SK-N-SH treated with all-trans-retinoic acid at 6 μM for 48 hours (cell line): ENCODE data around the gene CFAP58.

Source experiments
- ARNTL ChIP-seq: fragments of 450-650 bp; formaldehyde crosslinking; IDR thresholded peaks from 2 replicates; pipeline ENCODE4 v1.5.0; 2020; ENCODE audit warnings: low read depth, mild to moderate bottlenecking, moderate library complexity, borderline replicate concordance
- GLIS3 ChIP-seq: fragments of 250-450 bp; sonication (Bioruptor Pico); IDR thresholded peaks from 2 replicates; pipeline ENCODE4 v1.5.0; 2020; ENCODE audit warnings: mild to moderate bottlenecking, moderate library complexity
- ZC3H10 ChIP-seq: fragments of 250-450 bp; sonication (Bioruptor Pico); IDR thresholded peaks from 2 replicates; pipeline ENCODE4 v1.5.1; 2021; ENCODE audit warnings: mild to moderate bottlenecking, moderate library complexity
- ZFP3 ChIP-seq: fragments of 250-450 bp; sonication (Bioruptor Pico); IDR thresholded peaks from 2 replicates; pipeline ENCODE4 v1.5.0; 2020; ENCODE audit warnings: mild to moderate bottlenecking, moderate library complexity
- ZFP30 ChIP-seq: fragments of 450-650 bp; formaldehyde crosslinking; IDR thresholded peaks from 2 replicates; pipeline ENCODE4 v1.5.0; 2022; ENCODE audit warnings: mild to moderate bottlenecking, moderate library complexity
- ZNF70 ChIP-seq: fragments of 450-650 bp; formaldehyde crosslinking; IDR thresholded peaks from 2 replicates; pipeline ENCODE4 v1.5.0; 2020; ENCODE audit warnings: mild to moderate bottlenecking, moderate library complexity
- ZNF8 ChIP-seq: fragments of 450-650 bp; formaldehyde crosslinking; IDR thresholded peaks from 2 replicates; pipeline ENCODE4 v1.5.0; 2020; ENCODE audit warnings: mild to moderate bottlenecking, moderate library complexity
- TF ChIP-seq, protein P1 (sequence below): fragments of 250-450 bp; sonication (Bioruptor Pico); IDR thresholded peaks from 2 replicates; pipeline ENCODE4 v1.5.1; 2020; ENCODE audit warnings: low read depth, mild to moderate bottlenecking, moderate library complexity
- TF ChIP-seq, protein P2 (sequence below): fragments of 250-450 bp; sonication (Bioruptor Pico); IDR thresholded peaks from 2 replicates; pipeline ENCODE4 v1.8.0; 2020; ENCODE audit warnings: mild to moderate bottlenecking, moderate library complexity, borderline replicate concordance

DNA sequence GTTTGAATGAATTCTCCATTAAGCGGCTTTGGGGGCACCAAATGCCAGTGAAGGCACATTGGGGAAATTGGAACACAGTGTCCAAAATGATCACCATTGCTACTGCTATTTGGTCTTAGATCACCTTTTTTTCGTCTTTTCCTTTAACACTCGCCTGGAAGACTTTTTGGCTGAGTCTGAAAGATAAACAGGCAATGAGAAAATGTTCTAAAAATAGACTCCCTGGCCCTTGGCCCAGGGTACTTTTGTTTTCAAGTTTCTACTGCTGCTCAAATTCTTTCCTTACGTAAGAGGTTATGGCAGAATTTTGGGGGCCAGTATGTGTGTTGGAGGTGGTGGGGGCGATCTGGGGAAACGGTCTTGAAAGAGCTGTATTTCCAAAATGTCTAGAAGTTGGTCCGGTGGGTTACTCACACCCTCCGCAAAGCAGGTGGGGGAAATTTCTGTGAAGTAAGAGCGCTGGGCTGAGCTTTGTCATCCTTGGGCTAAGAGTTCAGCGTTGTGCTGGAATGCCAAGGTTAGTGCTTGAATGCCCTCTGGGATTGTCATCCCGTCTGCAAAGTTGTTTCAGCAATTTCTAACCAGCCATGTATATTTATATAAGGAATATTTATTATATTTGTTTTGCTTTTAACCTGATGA lies 14.0 kb upstream of the CFAP58 start:
- TF ChIP-seq ARNTL (no peak), ZNF8 (CRISPR knock-in tag) (no peak), ZFP30 (CRISPR knock-in tag) (no peak), ZNF70 (no peak), ZC3H10 (no peak), ZFP3 (CRISPR knock-in tag) (no peak), GLIS3 (CRISPR knock-in tag) (no peak)
- TF ChIP-seq, protein P1, sequence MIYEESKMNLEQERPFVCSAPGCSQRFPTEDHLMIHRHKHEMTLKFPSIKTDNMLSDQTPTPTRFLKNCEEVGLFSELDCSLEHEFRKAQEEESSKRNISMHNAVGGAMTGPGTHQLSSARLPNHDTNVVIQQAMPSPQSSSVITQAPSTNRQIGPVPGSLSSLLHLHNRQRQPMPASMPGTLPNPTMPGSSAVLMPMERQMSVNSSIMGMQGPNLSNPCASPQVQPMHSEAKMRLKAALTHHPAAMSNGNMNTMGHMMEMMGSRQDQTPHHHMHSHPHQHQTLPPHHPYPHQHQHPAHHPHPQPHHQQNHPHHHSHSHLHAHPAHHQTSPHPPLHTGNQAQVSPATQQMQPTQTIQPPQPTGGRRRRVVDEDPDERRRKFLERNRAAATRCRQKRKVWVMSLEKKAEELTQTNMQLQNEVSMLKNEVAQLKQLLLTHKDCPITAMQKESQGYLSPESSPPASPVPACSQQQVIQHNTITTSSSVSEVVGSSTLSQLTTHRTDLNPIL (CRISPR knock-in tag): no peak
- TF ChIP-seq, protein P2, sequence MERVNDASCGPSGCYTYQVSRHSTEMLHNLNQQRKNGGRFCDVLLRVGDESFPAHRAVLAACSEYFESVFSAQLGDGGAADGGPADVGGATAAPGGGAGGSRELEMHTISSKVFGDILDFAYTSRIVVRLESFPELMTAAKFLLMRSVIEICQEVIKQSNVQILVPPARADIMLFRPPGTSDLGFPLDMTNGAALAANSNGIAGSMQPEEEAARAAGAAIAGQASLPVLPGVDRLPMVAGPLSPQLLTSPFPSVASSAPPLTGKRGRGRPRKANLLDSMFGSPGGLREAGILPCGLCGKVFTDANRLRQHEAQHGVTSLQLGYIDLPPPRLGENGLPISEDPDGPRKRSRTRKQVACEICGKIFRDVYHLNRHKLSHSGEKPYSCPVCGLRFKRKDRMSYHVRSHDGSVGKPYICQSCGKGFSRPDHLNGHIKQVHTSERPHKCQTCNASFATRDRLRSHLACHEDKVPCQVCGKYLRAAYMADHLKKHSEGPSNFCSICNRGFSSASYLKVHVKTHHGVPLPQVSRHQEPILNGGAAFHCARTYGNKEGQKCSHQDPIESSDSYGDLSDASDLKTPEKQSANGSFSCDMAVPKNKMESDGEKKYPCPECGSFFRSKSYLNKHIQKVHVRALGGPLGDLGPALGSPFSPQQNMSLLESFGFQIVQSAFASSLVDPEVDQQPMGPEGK (CRISPR knock-in tag): no peak
